ENCODE results near the gene HHATL.

Gene HHATL

GRCh38 chr3:42702066-42702951, at the start of gene HHATL:
Gene HHATL (minus strand): TSS chr3:42702798. CDS start chr3:42700826, 1,972 bp downstream.
- in situ Hi-C loops (cut with MboI; ENCODE audit: low sequenced_read_pairs), result no loop called here

- in situ Hi-C loops (cut with MboI; ENCODE audit: low sequenced_read_pairs), result no loop called here
Measured at GRCh38 chr3:42751609-42752008, 49.0 kb upstream of the HHATL start.

- in situ Hi-C loops (cut with MboI; ENCODE audit: low sequenced_read_pairs), result no loop called here
Measured at GRCh38 chr3:42750834-42751233, 48.2 kb upstream of the HHATL start.

GRCh38 chr3:42749753-42750231, 47.2 kb upstream of the HHATL start:
- in situ Hi-C loops (cut with MboI; ENCODE audit: low sequenced_read_pairs), result no loop called here

GRCh38 chr3:42749025-42749752, 46.6 kb upstream of the HHATL start:
- in situ Hi-C loops (cut with MboI; ENCODE audit: low sequenced_read_pairs), result no loop called here

- in situ Hi-C loops (cut with MboI; ENCODE audit: low sequenced_read_pairs), result no loop called here
Measured at GRCh38 chr3:42747581-42747980, 45.0 kb upstream of the HHATL start.

GRCh38 chr3:42746455-42747450, 44.2 kb upstream of the HHATL start:
- in situ Hi-C loops (cut with MboI; ENCODE audit: low sequenced_read_pairs), result no loop called here

- in situ Hi-C loops (cut with MboI; ENCODE audit: low sequenced_read_pairs), result no loop called here
Measured at GRCh38 chr3:42745776-42746454, 43.3 kb upstream of the HHATL start.

- in situ Hi-C loops (cut with MboI; ENCODE audit: low sequenced_read_pairs), result no loop called here
Measured at GRCh38 chr3:42745291-42745745, 42.7 kb upstream of the HHATL start.

- in situ Hi-C loops (cut with MboI; ENCODE audit: low sequenced_read_pairs), result no loop called here
Measured at GRCh38 chr3:42743204-42743995, 40.8 kb upstream of the HHATL start.

GRCh38 chr3:42742688-42743087, 40.1 kb upstream of the HHATL start:
- in situ Hi-C loops (cut with MboI; ENCODE audit: low sequenced_read_pairs), result no loop called here

- in situ Hi-C loops (cut with MboI; ENCODE audit: low sequenced_read_pairs), result no loop called here
Measured at GRCh38 chr3:42742259-42742658, 39.7 kb upstream of the HHATL start.

GRCh38 chr3:42741796-42742195, 39.2 kb upstream of the HHATL start:
- in situ Hi-C loops (cut with MboI; ENCODE audit: low sequenced_read_pairs), result no loop called here

GRCh38 chr3:42739401-42740158, 37.0 kb upstream of the HHATL start:
- in situ Hi-C loops (cut with MboI; ENCODE audit: low sequenced_read_pairs), result no loop called here

- in situ Hi-C loops (cut with MboI; ENCODE audit: low sequenced_read_pairs), result no loop called here
Measured at GRCh38 chr3:42736531-42736930, 33.9 kb upstream of the HHATL start.

- in situ Hi-C loops (cut with MboI; ENCODE audit: low sequenced_read_pairs), result no loop called here
Measured at GRCh38 chr3:42736081-42736480, 33.5 kb upstream of the HHATL start.

- in situ Hi-C loops (cut with MboI; ENCODE audit: low sequenced_read_pairs), result no loop called here
Measured at GRCh38 chr3:42735615-42736014, 33.0 kb upstream of the HHATL start.

- in situ Hi-C loops (cut with MboI; ENCODE audit: low sequenced_read_pairs), result no loop called here
Measured at GRCh38 chr3:42735019-42735418, 32.4 kb upstream of the HHATL start.

Data from HL-60/S4 treated with phorbol 12-myristate 13-acetate at 8.2 ng/mL for 4 days and 3 days (cell line).